Esophagus muscularis mucosa (tissue), 4 donors: ENCODE measurements around the gene PDZK1. TPM values are rescaled to one million over a fixed set of nuclear protein-coding genes. Genes with fewer than 3 reads are reported as not detected.
"Not testable (repeated sequence)": the region's sequence is repeated elsewhere in the genome, so short reads cannot be mapped to it uniquely, and the experiment has no call there.

Experiments used
- DNase-seq: peaks from one replicate; pipeline ENCODE4 v3.0.0-alpha.2; 2017; ENCODE audit errors: extremely low spot score
- H3K27ac ChIP-seq, 4 donors: fragments of 200-600 bp; sonication (generic); replicated peaks in 1 of 4; 1 replicate in 3 of 4; 2 replicates in 1 of 4; pipeline ENCODE4 v1.5.1; 2016 to 2019; ENCODE audit warnings: mild to moderate bottlenecking in 1 of 4
- H3K27me3 ChIP-seq, 4 donors: fragments of 200-600 bp; sonication (generic); one replicate each; pipeline versions ENCODE4 v1.5.1 to v1.6.0; 2016 to 2019
- H3K36me3 ChIP-seq, 4 donors: fragments of 200-600 bp; sonication (generic); one replicate each; pipeline ENCODE4 v1.5.1; 2016 to 2019
- H3K4me1 ChIP-seq, 4 donors: fragments of 200-600 bp; sonication (generic); one replicate each; pipeline ENCODE4 v1.5.1; 2016 to 2019
- H3K4me3 ChIP-seq, 4 donors: fragments of 200-600 bp; sonication (generic); 1 replicate in 2 of 4; 2 replicates in 2 of 4; pipeline ENCODE4 v1.5.1; 2016 to 2019; ENCODE audit warnings: mild to moderate bottlenecking in 4 of 4, moderate library complexity in 1 of 4
- H3K9me3 ChIP-seq, 4 donors: fragments of 200-600 bp; sonication (generic); 1 replicate in 3 of 4; 2 replicates in 1 of 4; pipeline ENCODE4 v1.5.1; 2016 to 2019
- EP300 ChIP-seq: sonication (generic); formaldehyde crosslinking; IDR thresholded peaks from one replicate; pipeline ENCODE4 v1.6.1; 2017; ENCODE audit warnings: antibody characterized with exemption
- POLR2A ChIP-seq: fragments of 450-650 bp; IDR thresholded peaks from one replicate; pipeline ENCODE4 v1.6.1; 2017; ENCODE audit warnings: antibody characterized with exemption, moderate library complexity, mild to moderate bottlenecking, low read depth
- POLR2AphosphoS5 ChIP-seq, 2 donors: sonication (generic); formaldehyde crosslinking; IDR thresholded peaks; one replicate each; pipeline ENCODE4 v1.6.1; 2017; ENCODE audit warnings: antibody characterized with exemption in 2 of 2
- WGBS: methylation state at CpG from one replicate; pipeline ENCODE4 v1.1.5; 2018; 5-methylcytosine and 5-hydroxymethylcytosine counted together
- intact Hi-C: fragments of 100-400 bp; cut with DNase I; formaldehyde crosslinking; loops from one replicate; pipeline ENCODE4 v1.15.1; 2023
- total RNA-seq, 4 donors: library from RNA; depleted of rRNA; stranded (reverse); fragments of >200 nt; gene quantifications; one replicate each; pipeline versions ENCODE4 v1.1.0 to v1.2.1, GENCODE V29; 2016
- TF ChIP-seq, protein P1 (sequence below), 3 experiments: fragments of 200-600 bp in 2 of 3; fragments of 450-650 bp in 1 of 3; sonication (generic) in 2 of 3; IDR thresholded peaks; one replicate each; pipeline ENCODE4 v1.5.1; 2017 to 2019; ENCODE audit warnings: antibody characterized with exemption in 3 of 3, mild to moderate bottlenecking in 2 of 3, moderate library complexity in 1 of 3

The PDZK1 gene
- total RNA-seq, 4 donors from 2014 or later = 0.75 TPM; not detected in 3

DNA sequence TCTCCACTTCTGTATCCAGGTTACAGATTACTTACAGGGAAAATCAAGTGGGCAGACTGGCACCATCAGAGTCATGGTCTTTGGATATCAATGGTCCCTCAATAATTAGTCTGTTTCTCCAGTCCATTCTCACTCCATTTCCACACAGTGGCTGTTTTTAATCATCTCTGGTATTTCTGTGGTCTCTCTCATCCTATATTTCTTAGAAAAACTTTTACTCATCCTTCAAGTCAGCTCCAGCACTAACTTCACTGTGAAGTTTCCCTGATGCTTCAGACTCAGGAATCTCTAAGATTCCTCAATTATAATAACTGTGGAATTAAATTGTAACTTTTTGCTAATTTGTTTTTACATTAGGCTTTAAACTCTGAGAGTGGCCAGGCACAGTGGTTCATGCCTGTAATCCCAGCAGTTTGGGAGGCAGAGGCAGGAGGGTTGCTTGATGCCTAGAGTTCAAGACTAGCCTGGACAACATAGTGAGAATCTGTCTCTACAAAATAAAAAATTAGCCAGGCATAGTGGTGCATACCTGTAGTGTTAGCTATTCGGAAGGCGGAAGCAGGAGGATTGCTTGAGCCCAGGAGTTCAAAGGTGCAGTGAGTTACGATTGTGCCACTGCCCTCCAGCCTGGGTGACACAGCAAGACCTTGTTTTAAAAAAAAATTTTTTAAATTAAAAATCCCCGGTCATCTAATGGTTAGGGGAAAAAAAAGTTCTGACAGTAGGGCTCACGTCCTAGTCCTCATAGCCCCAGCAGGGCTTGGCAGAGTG, 22.7 kb upstream of the PDZK1 start:
- TF ChIP-seq POLR2A (no peak), EP300 (no peak), POLR2AphosphoS5 (IDR thresholded peaks at IDR 0.05) (no peak)
- TF ChIP-seq, protein P1, sequence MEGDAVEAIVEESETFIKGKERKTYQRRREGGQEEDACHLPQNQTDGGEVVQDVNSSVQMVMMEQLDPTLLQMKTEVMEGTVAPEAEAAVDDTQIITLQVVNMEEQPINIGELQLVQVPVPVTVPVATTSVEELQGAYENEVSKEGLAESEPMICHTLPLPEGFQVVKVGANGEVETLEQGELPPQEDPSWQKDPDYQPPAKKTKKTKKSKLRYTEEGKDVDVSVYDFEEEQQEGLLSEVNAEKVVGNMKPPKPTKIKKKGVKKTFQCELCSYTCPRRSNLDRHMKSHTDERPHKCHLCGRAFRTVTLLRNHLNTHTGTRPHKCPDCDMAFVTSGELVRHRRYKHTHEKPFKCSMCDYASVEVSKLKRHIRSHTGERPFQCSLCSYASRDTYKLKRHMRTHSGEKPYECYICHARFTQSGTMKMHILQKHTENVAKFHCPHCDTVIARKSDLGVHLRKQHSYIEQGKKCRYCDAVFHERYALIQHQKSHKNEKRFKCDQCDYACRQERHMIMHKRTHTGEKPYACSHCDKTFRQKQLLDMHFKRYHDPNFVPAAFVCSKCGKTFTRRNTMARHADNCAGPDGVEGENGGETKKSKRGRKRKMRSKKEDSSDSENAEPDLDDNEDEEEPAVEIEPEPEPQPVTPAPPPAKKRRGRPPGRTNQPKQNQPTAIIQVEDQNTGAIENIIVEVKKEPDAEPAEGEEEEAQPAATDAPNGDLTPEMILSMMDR (IDR thresholded peaks at IDR 0.05) = no peak
- Histone ChIP-seq H3K9me3 (no peaks in the 10 kb centered on the region), H3K4me1 (no peaks in the 10 kb centered on the region), H3K27me3 (no peaks in the 10 kb centered on the region), H3K36me3 (no peaks in the 10 kb centered on the region), H3K27ac (no peak overlapping the region), H3K4me3 (no peak overlapping the region)
- DNase-seq = no peak
- WGBS = 91% methylated on average over 5 of the region's 5 CpGs
- intact Hi-C loops = no loop called here

DNA sequence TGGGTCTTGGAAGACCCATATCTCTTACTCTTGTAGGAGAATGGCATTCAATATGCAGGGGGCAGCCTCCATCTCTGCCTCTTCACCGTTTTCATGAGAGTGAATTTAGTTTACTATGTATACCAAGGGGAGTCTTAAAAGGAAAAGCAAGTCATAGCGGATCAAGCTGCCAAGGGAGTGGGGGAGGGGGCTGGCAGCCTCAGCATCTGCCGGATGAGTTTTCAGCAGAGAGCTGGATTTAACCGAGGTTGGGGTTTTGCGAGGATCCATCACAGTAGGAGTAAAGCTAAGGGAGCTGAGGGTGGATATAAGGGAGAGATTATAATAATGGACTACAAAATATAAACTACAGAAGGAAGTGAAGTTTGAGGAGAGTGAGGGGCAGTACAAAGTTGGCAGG, 22.0 kb upstream of the PDZK1 start:
- 59% methylated on average over 5 of the region's 5 CpGs for WGBS
- no peak for TF ChIP-seq POLR2A
- no peak for TF ChIP-seq POLR2AphosphoS5 (IDR thresholded peaks at IDR 0.05)
- no peak for TF ChIP-seq EP300
- TF ChIP-seq, protein P1 (IDR thresholded peaks at IDR 0.05) = no peak
- Histone ChIP-seq H3K4me1 (no peaks in the 10 kb centered on the region), H3K27me3 (no peaks in the 10 kb centered on the region), H3K9me3 (no peaks in the 10 kb centered on the region), H3K36me3 (no peaks in the 10 kb centered on the region), H3K4me3 (no peak overlapping the region), H3K27ac (no peak overlapping the region)
- intact Hi-C loops = no loop called here
- DNase-seq = no peak

DNA sequence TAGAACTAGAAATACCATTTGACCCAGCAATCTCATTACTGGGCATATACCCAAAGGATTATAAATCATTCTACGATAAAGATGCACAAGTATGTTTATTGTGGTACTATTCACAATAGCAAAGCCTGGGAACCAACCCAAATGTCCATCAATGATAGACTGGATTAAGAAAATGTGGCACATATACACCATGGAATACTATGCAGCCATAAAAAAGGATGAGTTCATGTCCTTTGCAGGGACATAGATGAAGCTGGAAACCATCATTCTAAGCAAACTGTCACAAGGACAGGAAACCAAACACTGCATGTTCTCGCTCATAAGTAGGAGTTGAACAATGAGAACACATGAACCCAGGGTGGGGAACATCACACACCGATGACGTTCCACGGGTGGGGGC, 19.0 kb upstream of the PDZK1 start:
- H3K27me3 ChIP-seq, H3K4me1 ChIP-seq, intact Hi-C loops, H3K36me3 ChIP-seq, H3K27ac ChIP-seq, H3K4me3 ChIP-seq, DNase-seq, H3K9me3 ChIP-seq: not testable (repeated sequence)
- WGBS = 95% methylated on average over 5 of the region's 5 CpGs

DNA sequence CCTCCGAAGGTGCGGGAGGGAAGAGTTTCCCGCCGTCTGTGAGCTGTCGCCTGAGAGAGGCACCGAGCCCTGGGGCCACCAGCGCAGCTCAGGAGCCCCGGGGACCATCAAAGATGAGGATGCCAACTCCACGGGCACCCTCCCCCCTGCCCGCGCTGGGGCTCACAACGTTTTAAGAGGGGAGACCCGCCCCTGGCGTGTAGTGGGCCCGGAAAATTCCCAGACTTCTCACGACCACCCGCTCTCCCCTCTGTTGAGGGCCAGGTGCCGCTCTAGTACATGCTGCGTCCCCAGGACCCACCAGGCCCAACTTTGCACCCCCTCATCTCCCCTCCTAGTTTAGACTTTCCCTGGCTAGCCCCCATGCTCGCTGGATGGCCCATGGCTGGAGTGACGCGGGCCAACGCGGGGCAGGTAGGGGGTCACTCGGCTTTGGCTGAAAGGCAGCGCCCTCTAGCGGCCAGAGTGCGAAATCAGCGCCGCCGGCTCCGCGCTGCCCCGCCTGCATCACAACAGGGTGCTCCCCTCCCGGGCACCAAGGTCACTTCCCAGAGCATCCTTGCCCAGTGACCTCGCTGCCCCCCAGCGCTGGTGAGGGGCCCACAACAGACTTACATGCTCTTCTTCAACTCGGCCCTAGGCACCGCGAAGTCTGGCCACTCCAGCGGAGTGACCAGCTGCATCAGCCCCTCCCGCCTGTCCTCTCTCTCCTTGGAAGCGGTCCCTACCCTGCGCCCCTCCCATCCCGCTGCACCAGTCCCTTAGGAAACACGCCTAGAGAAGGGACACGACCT, 13.9 kb upstream of the PDZK1 start:
- Histone ChIP-seq H3K27ac (peak overlapping the region; percentile 2 to 52 (median 42)), H3K4me1 (peaks cover 11 to 19% (median 16%) of the 10 kb centered on the region in 4 donors), H3K36me3 (no peaks in the 10 kb centered on the region), H3K27me3 (no peaks in the 10 kb centered on the region), H3K4me3 (peak overlapping the region; percentile 40 to 58 (median 44)), H3K9me3 (no peaks in the 10 kb centered on the region)
- no peak for DNase-seq
- intact Hi-C loops = no loop called here
- 11% methylated on average over 22 of the region's 47 CpGs for WGBS
- TF ChIP-seq POLR2AphosphoS5 (IDR thresholded peaks at IDR 0.05) = peak in 1 of 2 donors; percentile 26
- no peak for TF ChIP-seq POLR2A
- TF ChIP-seq, protein P1 (IDR thresholded peaks at IDR 0.05) = peak; percentile 88 to 97 (median 93)
- no peak for TF ChIP-seq EP300

DNA sequence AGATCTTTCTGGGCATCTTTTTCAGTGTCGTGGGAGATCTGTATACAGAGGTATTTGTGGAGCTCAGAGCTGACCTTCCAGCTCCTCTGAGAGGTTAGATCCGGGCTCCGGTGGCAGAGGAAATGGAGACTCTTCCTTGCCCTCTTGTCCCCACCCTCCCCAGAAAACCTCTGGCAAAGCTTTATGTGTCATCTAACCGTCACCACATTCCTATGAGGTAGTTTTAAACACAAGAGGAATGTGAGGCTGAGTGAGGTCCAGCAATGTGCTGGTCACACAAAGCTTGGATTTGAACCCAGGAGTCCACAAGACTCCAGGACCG, 13.3 kb upstream of the PDZK1 start:
- 51% methylated on average over 5 of the region's 5 CpGs for WGBS
- H3K4me3 ChIP-seq = peak overlapping the region; percentile 40 to 58 (median 44)

More for the DNA sequence above, 13.3 kb upstream of the PDZK1 start:
- H3K27ac ChIP-seq = peak overlapping the region in 2 of 4 donors; percentile 46 to 52
- intact Hi-C loops = no loop called here
- no peaks in the 10 kb centered on the region for H3K9me3 ChIP-seq
- DNase-seq = no peak
- H3K4me1 ChIP-seq = peaks cover 11 to 19% (median 16%) of the 10 kb centered on the region in 4 donors
- no peaks in the 10 kb centered on the region for H3K27me3 ChIP-seq
- TF ChIP-seq POLR2AphosphoS5 (IDR thresholded peaks at IDR 0.05) (peak in 1 of 2 donors; percentile 23), POLR2A (no peak)
- H3K36me3 ChIP-seq = no peaks in the 10 kb centered on the region
